IPS-15b (cell line): ENCODE data around the gene TNK2.
"Not testable (repeated sequence)": the region's sequence is repeated elsewhere in the genome, so short reads cannot be mapped to it uniquely, and the experiment has no call there.

Experiments used
- H3K27me3 ChIP-seq: one replicate; pipeline ENCODE4 v1.6.1; 2013; ENCODE audit warnings: low read length; ENCODE audit not compliant: control insufficient read depth, insufficient read depth
- H3K36me3 ChIP-seq: one replicate; pipeline ENCODE4 v1.6.1; 2013; ENCODE audit warnings: low read length; ENCODE audit not compliant: control insufficient read depth, insufficient read depth
- H3K4me1 ChIP-seq: one replicate; pipeline ENCODE4 v1.6.1; 2013; ENCODE audit warnings: mild to moderate bottlenecking, low read length; ENCODE audit not compliant: control insufficient read depth, insufficient read depth
- H3K4me3 ChIP-seq: one replicate; pipeline ENCODE4 v1.5.1; 2013; ENCODE audit warnings: low read depth, low read length
- H3K9ac ChIP-seq: one replicate; pipeline ENCODE4 v1.6.1; 2013; ENCODE audit warnings: low read depth, mild to moderate bottlenecking, low read length
- H3K9me3 ChIP-seq: one replicate; pipeline ENCODE4 v1.6.1; 2013; ENCODE audit warnings: mild to moderate bottlenecking, low read length; ENCODE audit not compliant: control insufficient read depth, insufficient read depth

The TNK2 gene

GRCh38 chr3:195904368-195904767, 4.0 kb downstream of the TNK2 start:
- no peaks in the 10 kb centered on the region for H3K9me3 ChIP-seq
- H3K36me3 ChIP-seq: no peaks in the 10 kb centered on the region
- no peak overlapping the region for H3K4me3 ChIP-seq
- no peak overlapping the region for H3K9ac ChIP-seq
- H3K27me3 ChIP-seq: peaks cover 5% of the 10 kb centered on the region
- peaks cover 3% of the 10 kb centered on the region for H3K4me1 ChIP-seq

GRCh38 chr3:195903950-195904290, 4.4 kb downstream of the TNK2 start:
- no peaks in the 10 kb centered on the region for H3K9me3 ChIP-seq
- H3K27me3 ChIP-seq: peaks cover 5% of the 10 kb centered on the region
- H3K4me3 ChIP-seq: no peak overlapping the region
- H3K36me3 ChIP-seq: no peaks in the 10 kb centered on the region
- no peak overlapping the region for H3K9ac ChIP-seq
- H3K4me1 ChIP-seq: peaks cover 3% of the 10 kb centered on the region

DNA sequence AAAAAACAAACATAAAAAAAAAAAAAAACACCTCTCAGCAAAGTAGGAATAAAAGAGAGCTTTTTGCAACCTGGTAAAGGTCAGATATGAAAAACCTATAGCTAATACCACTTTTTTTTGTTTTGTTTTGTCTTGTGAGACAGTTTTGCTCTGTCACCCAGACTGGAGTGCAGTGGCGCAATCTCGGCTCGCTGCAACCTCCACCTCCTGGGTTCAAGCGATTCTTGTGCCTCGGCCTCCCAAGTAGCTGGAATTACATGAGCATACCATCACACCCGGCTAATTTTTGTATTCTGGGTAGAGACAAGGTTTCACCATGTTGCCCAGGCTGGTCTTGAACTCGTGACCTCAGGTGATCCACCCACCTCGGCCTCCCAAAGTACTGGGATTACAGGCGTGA, 5.7 kb downstream of the TNK2 start:
- H3K27me3 ChIP-seq, H3K4me3 ChIP-seq, H3K4me1 ChIP-seq, H3K9me3 ChIP-seq, H3K36me3 ChIP-seq, H3K9ac ChIP-seq: not testable (repeated sequence)

DNA sequence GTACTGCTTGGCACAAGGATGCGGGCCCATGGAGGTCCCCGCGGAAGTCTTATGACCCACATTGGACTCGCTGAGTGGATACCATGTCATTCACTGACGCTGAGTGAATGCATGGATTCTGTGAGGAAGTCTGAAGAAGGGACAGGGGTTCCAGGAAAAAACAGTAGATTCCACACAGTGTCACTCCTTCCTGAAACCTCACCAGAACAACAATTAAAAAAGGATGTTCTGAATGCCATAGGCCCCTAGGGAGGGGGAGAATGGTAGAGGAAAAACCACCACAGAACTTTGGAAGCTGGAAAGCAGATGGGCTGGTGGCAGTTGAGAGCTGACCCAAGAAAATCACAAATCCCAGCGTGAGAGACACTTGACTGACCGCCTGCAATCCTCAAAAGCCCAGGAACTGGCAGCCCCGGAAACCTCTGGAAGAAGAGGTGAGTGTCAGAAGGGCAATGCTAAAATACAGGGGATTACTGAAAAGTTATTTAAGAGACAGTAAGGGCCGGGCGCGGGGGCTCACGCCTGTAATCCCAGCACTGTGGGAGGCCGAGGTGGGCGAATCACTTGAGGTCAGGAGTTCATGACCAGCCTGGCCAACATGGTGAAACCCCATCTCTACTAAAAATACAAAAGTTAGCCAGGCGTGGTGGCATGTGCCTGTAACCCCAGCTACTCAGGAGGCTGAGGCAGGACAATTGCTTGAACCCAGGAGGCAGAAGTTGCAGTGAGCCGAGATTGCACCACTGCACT, 6.3 kb downstream of the TNK2 start:
- not testable (repeated sequence) for H3K9me3 ChIP-seq, H3K36me3 ChIP-seq, H3K4me1 ChIP-seq, H3K27me3 ChIP-seq, H3K9ac ChIP-seq, H3K4me3 ChIP-seq

GRCh38 chr3:195900436-195901355, 7.7 kb downstream of the TNK2 start:
- Histone ChIP-seq H3K4me1 (peaks cover 6% of the 10 kb centered on the region), H3K4me3 (no peak overlapping the region), H3K9ac (no peak overlapping the region), H3K9me3 (no peaks in the 10 kb centered on the region), H3K27me3 (no peaks in the 10 kb centered on the region), H3K36me3 (no peaks in the 10 kb centered on the region)

DNA sequence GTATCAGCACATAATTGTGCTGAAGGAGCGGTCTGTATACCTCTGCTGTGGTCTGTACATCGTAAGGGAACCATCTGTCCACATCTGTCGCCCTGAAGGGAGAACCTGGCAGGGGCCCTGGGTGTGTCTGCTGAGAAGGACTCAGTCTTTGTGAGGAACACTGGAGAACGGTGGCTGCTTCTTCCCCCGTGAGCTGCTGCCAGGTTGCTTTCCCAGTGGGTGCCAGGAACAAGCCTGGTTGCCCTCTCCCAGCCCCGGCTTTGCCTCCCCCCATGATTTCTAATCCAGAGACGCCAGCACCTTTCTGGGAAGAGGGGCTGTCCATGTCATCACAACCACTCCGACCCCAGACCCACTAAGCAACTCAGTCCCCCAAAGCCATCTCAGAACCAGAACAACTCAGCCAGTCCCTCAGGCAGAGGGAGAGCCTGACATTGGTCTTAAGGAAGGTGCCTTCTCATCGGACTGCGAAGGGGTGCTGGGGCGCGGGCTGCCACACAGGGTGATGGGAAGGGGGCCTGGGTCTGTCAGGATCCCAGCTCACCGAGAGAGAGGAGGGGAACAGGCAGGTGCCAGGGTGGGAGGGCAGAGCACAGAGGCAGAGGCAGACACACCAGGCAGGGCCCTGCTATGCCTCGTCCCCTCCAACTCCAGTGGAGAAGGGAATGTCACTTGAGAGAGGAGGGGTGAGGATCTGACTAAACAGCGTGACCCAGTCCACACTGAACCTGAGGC, 8.5 kb downstream of the TNK2 start:
- H3K9me3 ChIP-seq: no peaks in the 10 kb centered on the region
- H3K4me3 ChIP-seq: no peak overlapping the region
- peaks cover 6% of the 10 kb centered on the region for H3K4me1 ChIP-seq
- H3K9ac ChIP-seq: no peak overlapping the region
- no peaks in the 10 kb centered on the region for H3K36me3 ChIP-seq
- no peaks in the 10 kb centered on the region for H3K27me3 ChIP-seq

DNA sequence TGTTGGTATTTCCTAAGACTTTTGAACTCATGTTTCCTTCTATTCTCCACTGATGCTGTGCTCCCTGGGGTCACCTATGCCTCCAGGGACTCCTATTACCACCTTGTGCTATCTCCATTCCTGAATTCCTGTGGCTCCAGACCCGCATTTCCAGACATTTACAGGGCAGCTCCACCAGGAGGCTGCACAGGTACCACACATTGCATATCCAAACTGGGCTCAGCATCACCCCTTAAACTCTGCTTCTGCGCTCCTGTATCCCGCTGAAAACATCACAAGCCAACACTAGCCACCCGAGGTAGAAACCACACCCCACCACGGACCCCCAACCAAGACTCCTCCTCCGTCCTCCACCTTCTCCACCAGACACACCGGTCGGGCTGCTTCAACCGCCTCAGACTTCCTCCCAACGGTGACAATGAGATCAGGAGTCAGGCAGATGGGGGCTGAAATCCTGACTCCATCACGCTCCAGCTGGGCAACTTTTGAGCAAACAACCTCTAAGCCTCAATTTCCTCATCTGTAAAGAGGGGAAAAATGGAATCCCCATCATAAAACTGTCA, 10.4 kb downstream of the TNK2 start:
- Histone ChIP-seq H3K4me3 (no peak overlapping the region), H3K9ac (no peak overlapping the region), H3K4me1 (peaks cover 6% of the 10 kb centered on the region), H3K36me3 (no peaks in the 10 kb centered on the region), H3K9me3 (no peaks in the 10 kb centered on the region), H3K27me3 (no peaks in the 10 kb centered on the region)

DNA sequence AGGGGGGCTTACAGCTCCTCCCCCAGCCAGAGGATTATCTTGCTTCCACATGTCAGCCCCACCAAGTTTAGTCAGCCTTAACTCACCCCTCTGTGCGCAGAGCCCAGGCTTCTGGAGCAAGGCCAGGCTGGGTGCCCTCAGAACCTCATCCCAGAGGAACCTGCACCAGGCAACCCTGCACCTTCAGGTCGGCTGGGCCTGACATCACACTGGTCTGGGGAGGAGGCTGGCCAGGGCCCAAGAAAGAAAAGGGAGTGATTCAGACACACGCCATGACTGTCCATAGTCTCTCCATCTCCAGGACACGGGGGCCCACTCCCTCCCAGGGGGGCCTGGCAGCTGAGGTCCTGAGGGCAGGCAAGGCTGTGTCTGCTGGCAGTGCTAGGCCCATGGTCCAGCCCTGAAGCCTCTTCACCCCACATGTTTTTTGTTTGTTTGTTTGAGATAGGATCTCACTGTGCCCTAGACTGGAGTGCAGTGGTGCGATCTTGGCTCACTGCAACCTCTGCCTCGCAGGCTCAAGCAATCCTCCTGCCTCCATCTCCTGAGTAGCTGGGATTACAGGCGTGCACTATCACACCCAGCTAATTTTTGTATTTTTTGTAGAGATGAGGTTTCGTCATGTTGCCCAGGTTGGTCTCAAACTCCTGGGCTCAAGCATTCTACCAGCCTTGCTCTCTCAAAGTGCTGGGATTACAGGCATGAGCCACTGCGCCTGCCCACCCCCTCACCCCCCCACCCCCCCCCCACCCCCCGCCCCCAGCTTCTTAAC, 11.1 kb downstream of the TNK2 start:
- H3K9me3 ChIP-seq: no peaks in the 10 kb centered on the region
- no peaks in the 10 kb centered on the region for H3K27me3 ChIP-seq
- H3K36me3 ChIP-seq: no peaks in the 10 kb centered on the region
- H3K4me3 ChIP-seq: no peak overlapping the region
- H3K4me1 ChIP-seq: peaks cover 6% of the 10 kb centered on the region
- no peak overlapping the region for H3K9ac ChIP-seq

GRCh38 chr3:195896361-195897080, 11.8 kb downstream of the TNK2 start:
- H3K27me3 ChIP-seq: no peaks in the 10 kb centered on the region
- no peaks in the 10 kb centered on the region for H3K9me3 ChIP-seq
- H3K9ac ChIP-seq: peak overlapping the region; percentile 60
- peak overlapping the region; percentile 56 for H3K4me3 ChIP-seq
- H3K36me3 ChIP-seq: peaks cover 3% of the 10 kb centered on the region
- peaks cover 6% of the 10 kb centered on the region for H3K4me1 ChIP-seq

GRCh38 chr3:195895861-195896360, 12.4 kb downstream of the TNK2 start:
- peaks cover 6% of the 10 kb centered on the region for H3K4me1 ChIP-seq
- H3K9ac ChIP-seq: peak overlapping the region; percentile 60
- H3K4me3 ChIP-seq: peak overlapping the region; percentile 67
- H3K9me3 ChIP-seq: no peaks in the 10 kb centered on the region
- H3K36me3 ChIP-seq: peaks cover 3% of the 10 kb centered on the region
- no peaks in the 10 kb centered on the region for H3K27me3 ChIP-seq
